Heart left ventricle (tissue), 13 donors: Measurements from ENCODE around the gene NECTIN1.
A peak's percentile ranks its signal among the peaks of the same experiment; 100 is the strongest.

ENCODE experiments used
- CTCF ChIP-seq, 12 donors: fragments of 200-600 bp; sonication (generic) in 4 of 12; IDR thresholded peaks; one replicate each; pipeline versions ENCODE4 v1.5.0 to v1.8.0; 2018 to 2022; ENCODE audit warnings: antibody characterized with exemption in 12 of 12, mild to moderate bottlenecking in 5 of 12
- POLR2A ChIP-seq, 2 donors: fragments of 450-650 bp; IDR thresholded peaks; one replicate each; pipeline ENCODE4 v1.6.1; 2017; ENCODE audit warnings: antibody characterized with exemption in 2 of 2, mild to moderate bottlenecking in 2 of 2, moderate library complexity in 2 of 2
- donor health status: ischemic (EF 13 %, LVEDD 7.1; RV severe dilation, severe dysfunction).
- donor health status: DM: no; HTN: yes; CAD: no.
- donor health status: DM: no; HTN: no; CAD: no.
- donor health status: ischemic (EF 25% LVEDD 6.9; RV normal size, moderate dysfunction).
- donor health status: ischemic (EF 25% LVEDD 5.7; RV mildly dilated, moderate dysfunction).
- donor health status: ischemic (EF 35%, LVEDD 5.7; RV mildly dilated, moderate dysfunction).
- donor health status: nonischemic (EF 11% LVEDD 7.7; RV severe dilation, severe dysfunction).
- donor health status: DM: yes; HTN: yes; CAD: no.
- donor health status: PGD.
- donor health status: ischemic (EF 29% LVEDD 5.4; RV normal size, mild dysfunction).
- donor health status: nonischemic (EF 23%, LVEDD 6.1; RV moderate dilation, normal function).

- TF ChIP-seq CTCF (IDR thresholded peaks at IDR 0.05), result peak; percentile 93 to 99 (median 96)
- TF ChIP-seq POLR2A (IDR thresholded peaks at IDR 0.05), result no peak
Observed at GRCh38 chr11:119666463-119667131, 62.4 kb downstream of the NECTIN1 start.
